ENCODE measurements around the gene BCL3. TPM values are rescaled to one million over a fixed set of nuclear protein-coding genes. Genes with fewer than 3 reads are reported as not detected.
A peak's percentile ranks its signal among the peaks of the same experiment; 100 is the strongest.
"Not testable (repeated sequence)": the region's sequence is repeated elsewhere in the genome, so short reads cannot be mapped to it uniquely, and the experiment has no call there.

BCL3 gene
- 6.8 and 21.6 TPM in 2 replicates for total RNA-seq (2014; rRNA removed; shearing (Covaris generic))

- DNase-seq (ENCODE audit: low read depth) = no peak
These were observed at the start of gene BCL3 for GRCh38 chr19:44748426-44749254. TSS of gene BCL3 (plus strand) at chr19:44748708. CDS start at chr19:44748791, 83 bp downstream.

- DNase-seq (ENCODE audit: low read depth) = no peak
These were observed 48.0 kb upstream of the BCL3 start for GRCh38 chr19:44700547-44700946.

- DNase-seq (ENCODE audit: low read depth) = no peak
These were observed 47.3 kb upstream of the BCL3 start for GRCh38 chr19:44701228-44701627.

- no peak for DNase-seq (ENCODE audit: low read depth)
These were observed 45.8 kb upstream of the BCL3 start for GRCh38 chr19:44702551-44703176.

GRCh38 chr19:44703336-44704078 lies 45.0 kb upstream of the BCL3 start:
- DNase-seq (ENCODE audit: low read depth) = no peak

- no peak for DNase-seq (ENCODE audit: low read depth)
These were observed 43.5 kb upstream of the BCL3 start for GRCh38 chr19:44704982-44705381.

- DNase-seq (ENCODE audit: low read depth) = no peak
These were observed 43.0 kb upstream of the BCL3 start for GRCh38 chr19:44705502-44706010.

- no peak for DNase-seq (ENCODE audit: low read depth)
These were observed 41.8 kb upstream of the BCL3 start for GRCh38 chr19:44706506-44707236.

GRCh38 chr19:44707794-44708193 lies 40.7 kb upstream of the BCL3 start:
- DNase-seq (ENCODE audit: low read depth) = no peak

- DNase-seq (ENCODE audit: low read depth) = no peak
These were observed 39.6 kb upstream of the BCL3 start for GRCh38 chr19:44708940-44709339.

- not testable (repeated sequence) for DNase-seq (ENCODE audit: low read depth)
These were observed 38.9 kb upstream of the BCL3 start for GRCh38 chr19:44709434-44710266.

GRCh38 chr19:44710483-44710882 lies 38.0 kb upstream of the BCL3 start:
- no peak for DNase-seq (ENCODE audit: low read depth)

GRCh38 chr19:44712864-44713515 lies 35.5 kb upstream of the BCL3 start:
- DNase-seq (ENCODE audit: low read depth) = no peak

GRCh38 chr19:44714597-44715169 lies 33.8 kb upstream of the BCL3 start:
- DNase-seq (ENCODE audit: low read depth) = no peak

GRCh38 chr19:44717603-44718002 lies 30.9 kb upstream of the BCL3 start:
- no peak for DNase-seq (ENCODE audit: low read depth)

GRCh38 chr19:44718441-44719261 lies 29.9 kb upstream of the BCL3 start:
- peak; percentile 97 for DNase-seq (ENCODE audit: low read depth)

- no peak for DNase-seq (ENCODE audit: low read depth)
These were observed 29.2 kb upstream of the BCL3 start for GRCh38 chr19:44719262-44719701.

GRCh38 chr19:44720396-44720795 lies 28.1 kb upstream of the BCL3 start:
- DNase-seq (ENCODE audit: low read depth) = not testable (repeated sequence)

- DNase-seq (ENCODE audit: low read depth) = peak; percentile 83
These were observed 27.6 kb upstream of the BCL3 start for GRCh38 chr19:44720945-44721344.

Data from M059J (cell line).